ENCODE data around the gene MRPL14. TPM values are rescaled to one million over a fixed set of nuclear protein-coding genes. Genes with fewer than 3 reads are reported as not detected.

The MRPL14 gene
- total RNA-seq, 1 donor from 2014 or later = 46.9 TPM

GRCh38 chr6:44169886-44170570 lies 42.8 kb upstream of the MRPL14 start:
- no peak overlapping the region for H3K27ac Mint-ChIP-seq
- TF ChIP-seq CTCF (IDR thresholded peaks at IDR 0.05; ENCODE audit: unreplicated experiment) = no peak
- H3K4me1 Mint-ChIP-seq = peaks cover 4% of the 10 kb centered on the region
- H3K9me3 Mint-ChIP-seq = no peaks in the 10 kb centered on the region
- no peak overlapping the region for H3K4me3 Mint-ChIP-seq
- no peaks in the 10 kb centered on the region for H3K36me3 Mint-ChIP-seq
- no peak for DNase-seq (ENCODE audit: low spot score in 2 of 2, unreplicated experiment in 2 of 2)
- peaks cover 22% of the 10 kb centered on the region for H3K27me3 Mint-ChIP-seq (ENCODE audit: low read depth)

GRCh38 chr6:44169154-44169553 lies 41.9 kb upstream of the MRPL14 start:
- Mint-ChIP-seq H3K27ac (no peak overlapping the region), H3K27me3 (ENCODE audit: low read depth) (peaks cover 26% of the 10 kb centered on the region), H3K36me3 (no peaks in the 10 kb centered on the region), H3K4me3 (no peak overlapping the region), H3K4me1 (peaks cover 4% of the 10 kb centered on the region), H3K9me3 (no peaks in the 10 kb centered on the region)
- TF ChIP-seq CTCF (IDR thresholded peaks at IDR 0.05; ENCODE audit: unreplicated experiment) = no peak
- no peak for DNase-seq (ENCODE audit: low spot score in 2 of 2, unreplicated experiment in 2 of 2)

GRCh38 chr6:44167567-44167966 lies 40.3 kb upstream of the MRPL14 start:
- Mint-ChIP-seq H3K4me1 (peaks cover 4% of the 10 kb centered on the region), H3K9me3 (no peaks in the 10 kb centered on the region), H3K36me3 (no peaks in the 10 kb centered on the region), H3K27me3 (ENCODE audit: low read depth) (peaks cover 28% of the 10 kb centered on the region), H3K4me3 (no peak overlapping the region), H3K27ac (no peak overlapping the region)
- DNase-seq (ENCODE audit: low spot score in 2 of 2, unreplicated experiment in 2 of 2) = no peak
- no peak for TF ChIP-seq CTCF (IDR thresholded peaks at IDR 0.05; ENCODE audit: unreplicated experiment)

GRCh38 chr6:44166591-44167184 lies 39.4 kb upstream of the MRPL14 start:
- H3K4me3 Mint-ChIP-seq = no peak overlapping the region
- peaks cover 27% of the 10 kb centered on the region for H3K27me3 Mint-ChIP-seq (ENCODE audit: low read depth)
- H3K36me3 Mint-ChIP-seq = no peaks in the 10 kb centered on the region
- no peaks in the 10 kb centered on the region for H3K9me3 Mint-ChIP-seq
- TF ChIP-seq CTCF (IDR thresholded peaks at IDR 0.05; ENCODE audit: unreplicated experiment) = no peak
- peaks cover 4% of the 10 kb centered on the region for H3K4me1 Mint-ChIP-seq
- no peak overlapping the region for H3K27ac Mint-ChIP-seq
- DNase-seq (ENCODE audit: low spot score in 2 of 2, unreplicated experiment in 2 of 2) = no peak

GRCh38 chr6:44166116-44166515 lies 38.9 kb upstream of the MRPL14 start:
- peaks cover 4% of the 10 kb centered on the region for H3K4me1 Mint-ChIP-seq
- no peaks in the 10 kb centered on the region for H3K36me3 Mint-ChIP-seq
- no peak for TF ChIP-seq CTCF (IDR thresholded peaks at IDR 0.05; ENCODE audit: unreplicated experiment)
- H3K27me3 Mint-ChIP-seq (ENCODE audit: low read depth) = peaks cover 23% of the 10 kb centered on the region
- H3K9me3 Mint-ChIP-seq = no peaks in the 10 kb centered on the region
- H3K4me3 Mint-ChIP-seq = no peak overlapping the region
- no peak overlapping the region for H3K27ac Mint-ChIP-seq
- DNase-seq (ENCODE audit: low spot score in 2 of 2, unreplicated experiment in 2 of 2) = no peak

Measured in mesothelial cell of epicardium (in vitro differentiated cells).